WTC11 (cell line): ENCODE data around the gene LGALS4.

Experiments
- CTCF ChIP-seq: fragments of 200-600 bp; IDR thresholded peaks from 2 replicates; pipeline ENCODE4 v1.8.0; 2022; ENCODE audit warnings: antibody characterized with exemption
- PREB ChIP-seq: sonication (generic); formaldehyde crosslinking; IDR thresholded peaks from 2 replicates; pipeline ENCODE4 v1.8.1; 2022; ENCODE audit warnings: mild to moderate bottlenecking, missing genetic modification reagents, moderate library complexity, borderline replicate concordance
- SMAD3 ChIP-seq: sonication (generic); formaldehyde crosslinking; IDR thresholded peaks from 2 replicates; pipeline ENCODE4 v1.8.0; 2022; ENCODE audit warnings: missing genetic modification reagents, mild to moderate bottlenecking, borderline replicate concordance
- ZBTB43 ChIP-seq: sonication (generic); formaldehyde crosslinking; IDR thresholded peaks from 2 replicates; pipeline ENCODE4 v1.8.1; 2023; ENCODE audit warnings: mild to moderate bottlenecking, missing genetic modification reagents
- ZNF423 ChIP-seq: fragments of 250-450 bp; sonication (Bioruptor Pico); IDR thresholded peaks from 2 replicates; pipeline ENCODE4 v2.1.2; 2022; ENCODE audit warnings: mild to moderate bottlenecking, moderate library complexity
- ZSCAN18 ChIP-seq: fragments of 250-450 bp; sonication (Bioruptor Pico); IDR thresholded peaks from 2 replicates; pipeline ENCODE4 v2.1.2; 2022; ENCODE audit warnings: mild to moderate bottlenecking, moderate library complexity

- TF ChIP-seq ZSCAN18 (CRISPR knock-in tag) (no peak), ZBTB43 (CRISPR knock-in tag) (no peak), SMAD3 (CRISPR knock-in tag) (no peak), PREB (CRISPR knock-in tag) (no peak), CTCF (no peak), ZNF423 (CRISPR knock-in tag) (no peak)
Measured at GRCh38 chr19:38851622-38852230, 39.0 kb upstream of the LGALS4 start.
